GM21447 (cell line): ENCODE measurements around the gene PPM1N.

Source experiments
- ATAC-seq: cut with Tn5 transposase; IDR thresholded peaks from one replicate; pipeline ENCODE4 v1.9.1; 2021; ENCODE audit not compliant: unreplicated experiment

PPM1N gene

GRCh38 chr19:45528149-45528743 lies 30.0 kb downstream of the PPM1N start:
- no peak for ATAC-seq

DNA sequence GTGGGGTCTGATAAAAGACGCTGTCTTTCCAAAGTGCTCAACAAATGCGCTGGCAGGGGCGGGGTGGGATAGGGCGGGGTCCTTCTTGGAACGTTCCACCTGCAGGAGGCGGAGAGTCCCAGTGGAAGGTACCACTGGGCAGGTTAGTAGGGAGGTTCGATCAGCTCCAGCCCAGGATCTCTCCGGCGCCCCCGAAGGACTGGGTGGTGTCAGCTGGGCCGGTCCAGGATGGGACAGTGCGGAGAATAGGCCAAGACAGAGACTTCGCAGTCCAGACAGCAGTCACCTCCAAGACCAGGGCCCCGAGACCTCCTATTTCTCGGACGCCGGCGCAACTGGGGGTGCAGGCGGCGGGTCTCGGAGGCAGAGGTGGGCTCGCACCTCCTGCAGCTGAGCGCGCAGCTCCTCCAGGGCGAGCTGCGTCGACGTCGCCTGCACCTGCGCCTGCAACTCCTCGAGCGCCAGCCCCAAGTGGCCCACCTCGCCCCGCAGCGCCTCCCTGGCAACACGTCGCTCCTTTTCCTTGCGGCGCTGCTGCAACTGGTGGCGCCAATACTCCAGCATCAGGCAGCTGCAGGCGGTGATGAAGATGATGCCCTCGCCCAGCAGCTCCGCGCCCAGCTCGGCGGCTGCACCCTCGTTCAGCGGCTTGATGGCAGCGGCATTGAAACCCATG lies 30.6 kb downstream of the PPM1N start:
- no peak for ATAC-seq

DNA sequence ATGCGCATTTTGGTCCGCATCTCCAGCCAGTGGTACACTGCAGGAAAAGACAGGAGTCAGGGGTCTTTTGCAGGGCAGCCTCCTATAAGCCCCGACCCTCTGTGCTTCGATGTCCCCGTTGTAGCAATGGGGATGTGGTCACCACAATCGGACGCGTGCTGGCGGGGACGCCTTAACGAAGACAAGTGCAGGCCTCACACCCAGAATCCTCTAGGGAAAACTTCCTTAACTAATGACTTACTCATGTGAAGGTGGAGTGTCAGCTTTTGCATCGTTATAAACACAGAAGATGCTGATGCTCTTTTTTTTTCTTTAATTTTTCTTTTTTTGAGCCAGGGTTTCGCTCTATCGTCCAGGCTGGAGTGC lies 31.2 kb downstream of the PPM1N start:
- no peak for ATAC-seq

DNA sequence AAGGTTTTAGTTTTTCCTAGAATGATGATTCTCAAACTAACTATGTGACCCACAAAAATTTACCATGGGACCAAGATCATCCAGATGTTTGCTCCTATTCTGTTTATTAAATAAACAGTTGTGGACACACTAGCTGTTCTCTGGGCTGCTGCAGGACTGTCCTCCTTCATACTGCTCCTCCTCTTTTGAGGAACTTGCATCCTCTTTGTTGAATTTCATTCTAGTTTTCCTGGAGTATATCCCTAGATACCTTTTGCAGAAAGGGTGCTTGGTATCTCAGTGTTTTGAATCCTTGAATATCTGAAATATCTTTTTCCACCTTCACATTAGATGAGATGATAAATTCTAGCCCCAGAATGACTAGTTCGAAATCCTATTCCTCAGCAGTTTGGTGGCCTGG lies 33.1 kb downstream of the PPM1N start:
- ATAC-seq, result no peak

DNA sequence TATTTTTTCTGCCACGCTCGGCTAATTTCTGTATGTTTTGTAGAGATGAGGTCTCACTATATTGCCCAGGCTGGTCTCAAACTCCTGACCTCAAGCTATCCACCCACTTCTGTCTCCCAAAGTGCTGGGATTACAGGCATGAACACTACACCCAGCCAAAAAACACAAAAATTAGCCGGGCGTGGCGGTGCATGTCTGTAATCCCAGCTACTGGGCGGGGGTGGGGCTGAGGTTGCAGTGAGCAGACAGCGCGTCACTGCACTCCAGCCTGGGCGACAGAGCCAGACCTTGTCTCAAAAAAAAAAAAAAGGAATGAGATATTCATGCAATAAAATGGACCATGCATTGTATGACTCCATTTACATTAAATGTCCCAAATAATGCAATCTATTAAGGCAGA lies 41.2 kb downstream of the PPM1N start:
- no peak for ATAC-seq

DNA sequence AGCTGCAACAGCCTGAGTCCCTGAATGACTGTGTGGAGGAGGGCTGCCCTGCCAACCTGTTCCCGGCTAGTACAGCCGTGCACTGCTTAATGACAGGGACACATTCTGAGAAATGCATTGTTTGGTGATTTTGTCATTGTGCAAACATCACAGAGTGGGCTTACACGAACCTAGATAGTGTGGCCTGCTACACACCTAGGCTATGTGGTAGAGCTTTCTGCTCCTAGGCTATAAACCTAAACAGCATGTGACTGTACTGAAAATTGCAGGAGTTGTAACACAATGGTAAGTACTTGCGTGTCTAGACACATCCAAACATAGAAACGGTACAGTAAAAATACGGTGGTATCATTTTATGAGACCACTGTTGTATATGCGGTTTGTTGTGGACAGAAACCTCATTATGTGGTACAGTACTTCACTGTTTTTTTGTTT lies 44.0 kb downstream of the PPM1N start:
- ATAC-seq, result no peak

GRCh38 chr19:45547211-45547770 lies 49.0 kb downstream of the PPM1N start:
- no peak for ATAC-seq

GRCh38 chr19:45547965-45548609 lies 49.8 kb downstream of the PPM1N start:
- no peak for ATAC-seq
